ENCODE measurements around the gene ENDOV.

ENDOV gene

DNA sequence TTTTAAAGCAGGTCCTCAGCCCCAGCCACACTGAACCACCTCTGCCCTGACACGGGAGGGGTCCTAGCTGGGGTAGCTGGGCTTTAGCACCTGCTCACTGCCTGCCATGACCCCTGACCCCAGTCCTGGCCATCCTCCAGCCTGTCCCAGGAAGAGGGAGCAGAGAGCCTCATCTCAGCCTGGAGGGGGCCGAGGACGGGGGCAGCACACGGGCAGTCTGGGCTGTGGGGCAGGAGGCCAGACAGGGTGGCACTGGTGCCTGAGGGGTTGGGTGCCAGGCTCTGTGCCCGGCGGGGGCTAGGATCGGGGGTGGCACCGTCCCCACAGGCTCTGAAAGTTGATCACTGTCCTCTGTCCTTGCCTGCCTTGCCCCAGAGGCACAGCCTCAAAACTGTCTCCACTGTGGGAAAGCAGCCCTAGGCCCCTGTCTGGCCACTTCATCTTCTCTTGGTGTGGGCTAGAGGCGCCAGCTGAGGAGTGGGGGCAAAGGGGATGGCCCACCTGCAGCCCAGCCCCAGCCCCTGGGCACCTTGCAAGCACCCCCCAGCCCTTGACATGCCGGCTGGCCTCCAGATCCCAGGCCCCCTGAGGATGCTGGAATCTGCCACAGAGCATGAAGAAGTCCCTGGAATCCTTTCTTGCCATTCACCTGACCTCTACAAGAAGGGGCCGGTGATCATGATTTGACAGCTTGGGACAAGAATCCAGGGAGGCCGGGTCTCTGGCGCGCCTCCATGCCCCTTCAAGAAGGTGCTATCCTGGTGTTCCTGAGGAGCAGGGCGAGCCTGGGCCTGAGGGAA, 15.7 kb downstream of the ENDOV start:
- no peak for DNase-seq (ENCODE audit: low read depth in 1 of 2, low spot score in 1 of 2)

- no peak for DNase-seq (ENCODE audit: low read depth in 1 of 2, low spot score in 1 of 2)
Observed at GRCh38 chr17:80431246-80432195, 16.6 kb downstream of the ENDOV start.

GRCh38 chr17:80432350-80432955, 17.5 kb downstream of the ENDOV start:
- DNase-seq (ENCODE audit: low read depth in 1 of 2, low spot score in 1 of 2) = no peak

GRCh38 chr17:80432961-80433550, 18.1 kb downstream of the ENDOV start:
- DNase-seq (ENCODE audit: low read depth in 1 of 2, low spot score in 1 of 2) = no peak

- DNase-seq (ENCODE audit: low read depth in 1 of 2, low spot score in 1 of 2) = no peak
Observed at GRCh38 chr17:80433916-80434666, 19.1 kb downstream of the ENDOV start.

DNA sequence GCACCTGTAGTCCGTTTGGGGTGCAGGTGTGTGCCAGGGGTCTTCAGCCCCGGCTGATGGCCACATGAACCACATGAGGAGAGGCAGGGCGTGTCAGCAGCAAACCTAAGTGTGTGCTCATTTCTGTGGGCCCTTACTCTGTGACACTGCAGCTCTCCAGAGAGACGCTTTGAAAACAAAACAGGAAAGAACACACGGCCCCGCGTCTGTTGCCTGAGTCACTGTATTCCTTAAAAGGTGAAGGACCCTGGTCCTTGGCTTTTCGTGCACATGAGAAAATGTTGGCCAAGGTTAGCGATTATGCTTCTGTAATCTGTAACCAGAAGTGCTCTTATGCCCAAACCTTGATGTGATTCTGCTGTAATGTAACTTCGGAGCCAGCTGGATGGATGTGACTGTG, 22.6 kb downstream of the ENDOV start:
- no peak for DNase-seq (ENCODE audit: low read depth in 1 of 2, low spot score in 1 of 2)

GRCh38 chr17:80438806-80439205, 23.8 kb downstream of the ENDOV start:
- no peak for DNase-seq (ENCODE audit: low read depth in 1 of 2, low spot score in 1 of 2)

DNA sequence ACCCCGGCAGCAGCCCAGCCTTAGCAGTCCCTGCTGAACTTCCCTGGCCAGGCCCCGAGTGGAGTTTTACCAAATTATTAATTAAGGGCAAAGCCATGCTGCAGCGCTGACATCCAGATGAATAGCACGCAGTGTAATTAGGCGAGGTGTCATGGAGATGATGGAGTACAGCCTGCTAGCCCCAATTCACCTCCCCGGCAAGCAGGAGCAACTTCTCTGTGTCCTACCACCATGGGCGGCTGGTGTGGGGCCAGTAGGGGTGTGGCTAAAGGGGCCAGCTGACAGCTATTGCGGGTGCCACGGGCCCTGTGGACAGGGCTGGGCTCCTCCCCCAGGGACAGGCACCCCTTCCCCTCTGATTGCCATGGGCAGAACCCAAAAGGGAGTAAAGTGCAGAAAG, 24.5 kb downstream of the ENDOV start:
- DNase-seq (ENCODE audit: low read depth in 1 of 2, low spot score in 1 of 2) = no peak

DNA sequence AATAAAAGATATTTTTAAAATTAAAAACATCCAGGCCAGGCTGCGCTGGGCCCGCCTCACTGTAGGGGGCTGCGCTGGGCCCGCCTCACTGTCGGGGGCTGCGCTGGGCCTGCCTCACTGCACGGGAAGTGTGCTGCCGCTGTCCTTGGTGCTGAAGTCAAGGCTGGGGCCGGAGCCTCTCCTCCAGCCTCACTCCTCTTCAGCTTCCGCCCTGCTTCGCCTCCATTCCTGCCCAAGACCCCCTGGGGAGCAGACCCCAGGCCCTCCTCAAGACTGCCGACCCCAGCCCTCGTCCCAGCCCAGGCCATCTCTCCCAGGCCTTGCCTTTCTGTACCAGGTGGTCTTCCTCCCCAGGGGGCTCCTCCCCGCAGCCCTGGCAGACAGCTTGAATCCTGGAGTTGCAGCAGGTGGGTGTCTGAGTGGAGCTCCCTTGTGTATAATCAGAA, 26.2 kb downstream of the ENDOV start:
- DNase-seq (ENCODE audit: low read depth in 1 of 2, low spot score in 1 of 2) = peak in 1 of 2 donors; percentile 28

GRCh38 chr17:80441598-80442322, 26.8 kb downstream of the ENDOV start:
- DNase-seq (ENCODE audit: low read depth in 1 of 2, low spot score in 1 of 2) = no peak

DNA sequence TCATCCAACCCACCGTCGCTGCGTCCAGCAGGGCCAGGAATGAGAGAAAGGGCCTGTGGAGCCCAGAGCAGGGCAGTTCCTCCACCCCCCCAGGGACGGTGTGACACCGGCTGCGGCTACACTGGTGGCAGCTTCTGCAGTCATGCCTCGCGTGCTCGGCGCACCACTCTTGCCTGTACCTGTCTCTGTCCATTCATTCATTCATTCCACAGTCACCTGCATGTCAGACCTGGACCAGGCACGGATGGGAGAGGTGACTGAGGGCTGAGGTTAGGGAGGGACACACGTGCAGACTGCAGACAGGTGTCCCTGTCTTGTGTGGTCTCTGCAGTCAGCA, 27.3 kb downstream of the ENDOV start:
- DNase-seq (ENCODE audit: low read depth in 1 of 2, low spot score in 1 of 2) = no peak

DNA sequence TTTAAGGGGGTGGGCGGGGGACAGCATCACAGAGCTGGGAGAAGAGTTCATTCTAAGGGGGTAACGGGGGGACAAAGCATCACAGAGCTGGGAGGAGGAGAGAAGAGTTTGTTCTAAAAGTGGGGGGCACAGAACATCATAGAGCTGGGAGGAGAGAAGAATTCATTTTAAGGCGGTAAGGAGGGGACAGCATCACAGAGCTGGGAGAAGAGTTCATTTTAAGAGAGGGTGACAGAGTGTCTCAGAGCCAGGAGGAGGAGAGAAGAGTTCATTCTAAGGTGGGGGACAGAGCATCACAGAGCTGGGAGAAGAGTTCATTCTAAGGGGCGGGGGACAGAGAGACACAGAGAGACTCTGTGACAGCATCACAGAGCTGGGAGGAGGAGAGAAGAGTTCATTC, 27.8 kb downstream of the ENDOV start:
- no peak for DNase-seq (ENCODE audit: low read depth in 1 of 2, low spot score in 1 of 2)

DNA sequence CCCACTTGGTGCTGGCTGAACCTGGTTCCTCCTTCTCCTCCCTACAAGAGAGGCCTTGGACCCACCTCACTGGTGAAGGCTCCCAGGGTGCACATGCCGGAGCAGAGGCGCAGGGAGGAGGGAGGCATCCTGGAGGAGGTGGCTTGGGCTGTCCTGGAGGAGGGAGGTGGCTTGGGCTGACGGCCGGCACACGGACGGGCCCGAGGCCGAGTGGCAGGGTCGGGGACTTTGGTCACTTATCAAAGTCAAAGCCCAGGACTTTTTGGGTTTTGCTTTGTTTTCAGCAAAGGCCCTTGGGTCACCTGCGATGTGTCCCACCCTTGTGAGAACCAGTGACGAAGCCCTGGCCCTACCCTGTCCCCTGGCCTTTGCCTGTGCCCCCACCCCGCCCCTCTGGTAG, 28.5 kb downstream of the ENDOV start:
- no peak for DNase-seq (ENCODE audit: low read depth in 1 of 2, low spot score in 1 of 2)

- DNase-seq (ENCODE audit: low read depth in 1 of 2, low spot score in 1 of 2) = no peak
Observed at GRCh38 chr17:80443916-80444643, 29.1 kb downstream of the ENDOV start.

- DNase-seq (ENCODE audit: low read depth in 1 of 2, low spot score in 1 of 2) = no peak
Observed at GRCh38 chr17:80444644-80444979, 29.6 kb downstream of the ENDOV start.

GRCh38 chr17:80445007-80445725, 30.2 kb downstream of the ENDOV start:
- no peak for DNase-seq (ENCODE audit: low read depth in 1 of 2, low spot score in 1 of 2)

DNA sequence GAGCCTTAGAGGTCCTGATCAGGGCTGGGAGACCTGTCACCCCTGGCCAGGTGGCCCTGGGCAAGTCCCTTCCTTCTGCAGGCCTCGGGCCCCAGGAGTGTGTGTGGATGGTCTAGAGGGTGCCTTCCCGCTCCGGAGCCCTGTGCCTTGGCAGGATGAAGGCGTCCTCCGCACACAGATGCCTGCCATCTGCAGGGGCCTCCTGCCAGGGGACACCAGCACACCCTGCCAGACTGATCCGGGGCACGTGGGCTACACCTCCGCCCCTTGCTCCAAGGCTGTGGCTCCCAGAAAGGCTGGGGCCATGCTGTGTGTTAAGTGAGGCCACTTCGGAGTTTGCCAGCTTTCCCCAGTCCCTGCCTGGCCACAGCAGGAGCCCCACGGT, 30.8 kb downstream of the ENDOV start:
- no peak for DNase-seq (ENCODE audit: low read depth in 1 of 2, low spot score in 1 of 2)

DNA sequence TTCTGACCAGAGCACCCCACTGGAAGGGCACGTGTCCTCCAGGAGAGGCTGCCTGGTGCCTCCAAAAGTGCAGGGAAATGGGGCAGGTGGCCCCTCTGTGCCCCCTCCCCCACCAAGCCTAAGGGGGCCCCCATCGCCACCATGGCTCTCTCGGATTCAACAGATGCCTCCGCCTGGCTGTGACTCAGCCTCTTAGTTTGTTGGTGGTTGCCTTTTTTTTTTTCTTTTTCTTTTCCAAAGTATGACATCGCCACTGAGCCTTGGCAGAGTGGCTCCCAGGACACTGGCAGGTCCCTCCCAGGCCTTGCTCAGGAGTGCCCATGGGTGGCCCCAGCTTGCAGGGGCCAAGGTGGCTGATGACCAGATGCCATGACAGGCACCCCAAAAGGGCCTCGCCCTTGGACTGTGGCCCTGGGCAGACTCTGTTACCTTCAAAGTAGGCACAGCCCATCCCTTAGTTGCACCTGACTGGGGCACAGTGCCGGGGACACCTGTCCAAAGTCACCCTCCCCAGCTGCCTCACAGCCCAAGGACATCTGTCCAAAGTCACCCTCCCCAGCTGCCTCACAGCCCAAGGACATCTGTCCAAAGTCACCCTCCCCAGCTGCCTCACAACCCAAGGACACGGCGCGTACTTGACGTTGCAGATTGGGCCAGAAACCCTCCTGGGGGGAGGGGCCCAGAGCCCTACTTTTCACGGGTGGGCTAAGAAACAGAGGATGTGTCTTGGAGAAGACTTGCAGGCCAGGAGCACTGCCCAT, 31.9 kb downstream of the ENDOV start:
- DNase-seq (ENCODE audit: low read depth in 1 of 2, low spot score in 1 of 2) = no peak

Data from stimulated activated CD4-positive, alpha-beta T cell treated with anti-CD3 and anti-CD28 coated beads, Interleukin-15, amount 100 ng/mL, for 1 hour (primary cell).